NCI-H226 (cell line): ENCODE measurements around the gene TOM1.

Source experiments
- DNase-seq: peaks from one replicate; pipeline ENCODE4 v3.0.0-alpha.2; 2015

The TOM1 gene

DNA sequence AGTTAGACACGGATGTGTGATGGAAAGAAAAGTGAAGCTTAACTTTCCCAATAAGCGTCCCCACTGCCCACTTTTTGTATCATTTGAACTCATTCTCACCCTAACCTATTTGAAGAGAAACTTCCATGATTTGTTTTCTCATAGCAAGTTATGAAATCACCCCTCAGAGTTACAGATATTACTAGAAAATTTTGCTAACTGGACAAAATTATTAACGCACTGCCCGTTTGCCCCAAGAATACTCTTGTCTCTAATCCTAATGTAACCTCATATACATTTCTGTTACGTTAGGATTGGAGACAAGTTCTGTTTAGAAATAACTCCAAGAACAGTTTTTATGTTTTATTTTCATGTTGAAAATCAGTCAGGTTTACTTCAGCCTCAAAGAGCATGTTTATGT lies 25.5 kb downstream of the TOM1 start:
- no peak for DNase-seq

DNA sequence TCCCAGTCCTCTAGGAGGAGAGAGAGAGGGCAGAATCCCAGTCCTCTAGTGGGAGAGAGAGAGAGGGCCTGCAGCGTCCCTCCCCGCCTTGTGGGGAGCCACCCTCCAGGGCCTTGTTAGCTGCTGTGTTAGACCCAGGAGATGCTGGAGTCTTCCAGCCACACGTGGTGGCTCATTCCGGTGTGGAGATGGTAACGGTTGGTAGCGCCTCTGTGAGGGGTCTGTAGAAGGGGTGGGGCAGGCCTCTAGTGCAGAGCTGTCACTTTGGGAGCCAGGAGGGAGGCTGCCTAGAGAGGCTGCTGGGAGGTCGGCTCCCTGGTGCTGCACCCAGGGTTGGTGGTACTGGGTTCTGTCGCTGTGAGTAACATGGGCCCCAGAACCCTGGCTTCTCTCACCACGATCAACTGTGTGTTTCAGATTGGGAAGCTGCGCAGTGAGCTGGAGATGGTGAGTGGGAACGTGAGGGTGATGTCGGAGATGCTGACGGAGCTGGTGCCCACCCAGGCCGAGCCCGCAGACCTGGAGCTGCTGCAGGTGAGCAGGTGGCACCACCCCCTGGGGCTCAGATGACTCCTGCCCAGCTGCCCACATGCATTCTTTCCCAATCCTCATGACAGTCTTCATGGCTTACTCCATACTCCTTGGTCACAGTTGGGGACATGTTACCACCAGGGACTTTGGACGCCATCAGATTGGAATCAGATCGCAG lies 27.3 kb downstream of the TOM1 start:
- DNase-seq: no peak

DNA sequence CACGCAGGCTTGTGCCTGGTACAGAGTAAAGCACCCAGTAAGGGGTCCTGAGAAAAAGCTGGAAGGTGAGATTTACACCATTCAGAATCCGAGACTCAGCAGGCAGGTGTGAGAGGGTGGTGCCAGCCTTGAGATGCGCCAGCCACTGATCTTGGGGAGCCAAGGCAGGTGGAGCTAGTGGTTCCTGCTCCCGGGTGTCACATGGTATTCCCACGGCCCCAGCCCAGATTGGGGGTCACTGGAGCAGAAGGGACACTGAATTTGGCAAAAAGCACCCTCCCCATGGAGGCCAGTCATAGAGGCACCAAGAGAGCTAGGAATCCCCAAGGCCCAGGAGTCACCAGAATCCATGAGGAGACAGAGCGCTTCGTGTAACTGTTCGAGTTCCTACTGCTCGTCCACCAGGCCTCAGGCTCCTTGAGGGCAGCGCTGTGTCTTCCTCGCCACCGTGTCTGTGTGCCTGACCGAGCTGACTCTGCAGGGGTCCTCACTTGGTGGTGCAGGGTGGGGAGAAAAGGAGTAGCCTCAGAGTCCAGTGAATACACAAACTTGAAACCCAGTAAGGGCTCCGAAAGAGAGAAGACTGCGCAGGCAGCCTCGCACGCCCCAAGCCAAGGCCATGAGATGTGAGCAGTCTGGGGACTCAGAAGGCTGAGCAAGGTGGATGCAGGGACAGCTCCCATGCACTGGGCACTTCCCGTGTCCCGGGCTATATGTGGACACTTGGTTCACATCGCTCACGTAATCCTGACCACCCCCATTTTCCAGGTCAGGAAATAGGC lies 28.2 kb downstream of the TOM1 start:
- DNase-seq: no peak

DNA sequence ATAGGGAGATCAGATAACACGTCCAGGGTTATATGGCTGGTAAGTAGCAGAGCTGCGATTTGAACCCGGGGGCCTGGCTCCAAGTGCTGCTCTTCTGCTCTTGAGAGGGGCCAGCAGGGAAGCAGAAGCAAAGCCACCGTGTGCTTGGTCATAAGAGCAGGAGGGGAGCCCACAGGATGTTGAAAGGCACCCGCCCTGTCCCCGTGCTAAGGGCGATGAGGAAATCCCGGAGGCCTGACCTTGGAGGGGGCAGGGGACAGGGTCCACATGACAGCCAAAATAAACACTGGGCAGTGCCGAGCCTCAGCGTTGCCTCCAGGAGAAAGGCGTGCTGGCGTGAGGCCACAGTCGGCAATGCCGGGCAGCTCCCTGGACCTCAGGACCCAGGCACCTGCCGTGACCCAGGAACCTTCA lies 28.8 kb downstream of the TOM1 start:
- no peak for DNase-seq

DNA sequence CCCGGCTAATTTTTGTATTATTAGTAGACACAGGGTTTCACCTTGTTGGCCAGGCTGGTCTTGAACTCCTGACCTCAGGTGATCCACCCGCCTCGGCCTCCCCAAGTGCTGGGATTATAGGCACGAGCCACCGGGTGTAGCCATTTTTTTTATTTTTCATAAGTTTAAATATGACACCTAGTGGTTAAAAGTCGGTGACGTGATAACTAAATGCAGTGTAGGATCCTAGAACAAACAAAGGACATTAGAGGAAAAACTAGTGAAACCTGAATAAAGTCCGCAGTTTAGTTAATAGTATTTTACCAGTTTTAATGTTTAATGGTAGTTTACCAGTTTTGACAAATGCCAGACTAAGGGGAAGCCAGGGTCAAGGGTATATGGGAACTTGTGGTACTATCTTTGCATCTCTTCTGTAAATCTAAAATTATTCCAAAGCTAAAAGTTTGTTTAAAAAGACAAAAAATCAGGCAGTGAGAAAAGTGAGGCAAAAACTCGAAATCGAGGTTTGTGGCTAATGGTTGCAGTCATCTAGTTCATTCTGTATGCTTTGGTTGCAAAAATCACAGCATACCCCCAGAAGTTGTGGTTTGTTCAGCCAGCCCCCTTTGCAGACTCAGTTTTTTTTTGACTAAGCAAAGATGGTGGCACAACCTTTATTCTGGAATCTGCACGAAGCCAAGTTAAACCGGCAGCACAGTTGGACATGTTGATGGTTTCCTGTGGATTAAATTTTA lies 29.6 kb downstream of the TOM1 start:
- DNase-seq: no peak

DNA sequence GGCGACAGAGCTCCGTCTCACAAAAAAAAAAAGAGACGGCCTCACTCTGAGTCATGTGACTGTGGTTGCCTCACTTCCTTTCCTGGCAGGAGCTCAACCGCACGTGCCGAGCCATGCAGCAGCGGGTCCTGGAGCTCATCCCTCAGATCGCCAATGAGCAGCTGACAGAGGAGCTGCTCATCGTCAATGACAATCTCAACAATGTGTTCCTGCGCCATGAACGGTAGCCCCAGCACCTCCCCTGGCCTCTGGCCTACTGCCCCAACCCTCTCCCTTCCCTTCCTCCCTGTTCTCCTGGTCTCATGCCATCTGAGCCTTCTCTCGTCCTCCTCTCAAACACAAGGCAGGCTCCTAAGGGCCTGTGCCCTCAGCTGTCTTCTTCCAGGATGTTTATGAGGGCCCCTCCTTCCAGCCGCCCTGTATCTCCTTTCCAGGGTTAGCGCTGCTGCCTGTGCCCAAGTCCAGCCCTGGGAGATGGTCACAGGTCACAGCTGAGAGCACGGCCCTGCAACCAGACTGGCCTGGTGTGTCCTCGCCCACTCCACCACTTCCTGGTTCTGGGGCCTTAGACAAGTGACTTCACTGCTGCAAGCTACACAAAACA lies 30.7 kb downstream of the TOM1 start:
- no peak for DNase-seq

DNA sequence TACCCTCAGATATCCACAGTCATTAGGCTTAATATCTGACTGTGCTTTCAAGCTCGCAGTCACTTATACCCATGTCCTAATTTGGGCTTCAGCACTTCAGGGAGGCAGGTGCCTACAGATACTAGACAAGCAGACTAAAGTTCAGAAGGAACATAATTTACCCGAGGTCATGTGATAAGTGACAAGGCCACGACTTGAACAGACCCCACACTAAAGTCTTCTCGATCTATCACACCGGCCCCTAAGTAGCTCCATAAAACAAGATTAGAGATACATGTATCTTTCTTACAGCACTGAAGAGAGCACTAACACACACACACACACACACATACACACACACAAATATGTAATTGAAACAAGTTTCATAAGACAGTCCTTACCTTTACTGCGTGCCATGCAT lies 32.6 kb downstream of the TOM1 start:
- no peak for DNase-seq

DNA sequence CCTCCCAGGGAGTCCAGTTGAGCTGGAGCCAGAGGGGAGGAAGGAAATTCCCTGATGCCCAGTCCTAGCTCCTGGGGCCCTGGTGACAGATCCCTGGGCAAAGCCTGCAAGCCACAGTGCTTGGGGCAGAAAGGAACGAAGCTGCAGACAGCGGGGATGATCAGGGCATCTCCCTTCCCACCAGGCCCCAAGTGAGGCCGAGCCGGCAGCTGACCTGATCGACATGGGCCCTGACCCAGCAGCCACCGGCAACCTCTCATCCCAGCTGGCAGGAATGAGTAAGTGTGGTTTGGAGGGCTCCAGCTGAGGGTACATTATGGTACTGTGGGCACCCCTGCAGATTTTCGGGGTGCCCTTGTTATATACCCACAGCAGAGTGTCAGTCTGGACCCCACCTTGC lies 33.5 kb downstream of the TOM1 start:
- no peak for DNase-seq

DNA sequence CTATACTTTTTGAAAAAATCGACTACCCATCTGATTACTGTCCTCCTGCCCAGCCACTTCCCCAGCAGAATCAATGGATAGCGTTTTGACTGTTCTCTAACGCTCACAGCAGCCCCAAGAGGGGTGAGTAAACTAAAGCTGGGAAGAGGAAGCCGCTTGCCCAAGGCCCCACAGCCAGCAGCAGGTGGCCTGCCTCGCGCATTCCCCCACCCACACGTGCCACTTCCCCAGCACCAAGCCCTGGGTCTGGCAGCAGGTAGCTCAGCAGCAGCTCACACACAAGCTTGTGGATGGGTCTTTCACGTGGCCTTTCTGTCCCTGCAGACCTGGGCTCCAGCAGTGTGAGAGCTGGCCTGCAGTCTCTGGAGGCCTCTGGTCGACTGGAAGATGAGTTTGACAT lies 34.3 kb downstream of the TOM1 start:
- DNase-seq: no peak

DNA sequence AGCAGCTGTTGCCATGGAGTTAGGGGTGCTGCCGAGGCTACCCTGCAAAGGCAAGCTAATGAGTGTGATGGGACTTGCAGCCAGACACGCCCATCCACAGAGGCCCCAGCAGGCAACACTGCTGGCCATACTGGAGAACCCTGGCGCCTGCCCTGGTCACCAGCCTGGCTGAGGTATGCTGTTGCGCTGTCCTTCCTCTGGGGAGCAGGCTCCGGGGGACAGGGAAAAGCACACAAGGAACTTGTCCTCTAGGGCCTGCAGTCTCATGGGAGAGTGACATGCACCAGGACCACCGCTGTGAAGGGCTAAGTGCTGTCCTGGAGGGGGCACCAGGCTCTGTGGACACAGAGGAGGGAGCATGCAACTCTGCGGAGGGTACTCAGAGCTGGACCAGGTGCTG lies 35.8 kb downstream of the TOM1 start:
- no peak for DNase-seq

DNA sequence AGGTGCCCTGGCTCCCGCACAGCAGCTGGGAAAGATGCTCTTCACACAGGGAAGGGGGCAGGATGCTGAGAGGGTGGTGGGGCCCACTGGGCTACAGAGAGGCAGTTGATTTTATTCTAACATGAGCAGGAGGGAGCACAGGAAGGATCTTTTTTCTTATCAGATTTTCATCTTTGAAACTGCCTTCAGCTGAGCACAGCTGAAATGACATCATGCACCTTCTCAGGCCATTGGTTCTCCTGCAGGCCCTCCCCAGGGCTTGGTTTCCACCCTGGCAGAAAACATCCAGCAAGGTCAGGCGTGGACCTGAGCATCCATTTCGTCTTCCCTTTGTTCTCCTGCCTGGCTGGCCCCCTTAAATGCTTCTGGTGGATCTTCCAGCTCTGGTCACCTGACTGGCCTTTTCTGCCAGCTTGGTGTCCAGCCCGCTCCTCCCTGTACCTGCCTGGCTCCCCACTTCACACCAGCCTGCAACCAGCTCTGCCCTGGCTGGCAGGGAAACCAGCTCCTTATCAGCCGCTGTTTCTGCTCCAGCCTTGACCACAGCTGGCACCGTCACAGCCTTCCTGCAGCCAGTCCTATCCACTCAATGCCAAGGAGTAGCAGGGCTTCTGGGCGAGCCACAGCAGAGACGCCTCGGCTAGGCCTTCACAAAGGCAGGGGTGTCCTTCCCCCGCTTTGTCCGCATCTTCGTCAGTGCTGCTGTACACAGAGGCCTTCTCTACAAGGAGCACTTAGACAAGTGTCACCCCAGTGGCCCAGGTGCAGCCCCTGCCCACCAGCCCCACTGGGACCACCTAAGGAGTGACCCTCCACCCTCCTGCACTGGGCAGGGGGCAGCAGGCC lies 36.5 kb downstream of the TOM1 start:
- no peak for DNase-seq

DNA sequence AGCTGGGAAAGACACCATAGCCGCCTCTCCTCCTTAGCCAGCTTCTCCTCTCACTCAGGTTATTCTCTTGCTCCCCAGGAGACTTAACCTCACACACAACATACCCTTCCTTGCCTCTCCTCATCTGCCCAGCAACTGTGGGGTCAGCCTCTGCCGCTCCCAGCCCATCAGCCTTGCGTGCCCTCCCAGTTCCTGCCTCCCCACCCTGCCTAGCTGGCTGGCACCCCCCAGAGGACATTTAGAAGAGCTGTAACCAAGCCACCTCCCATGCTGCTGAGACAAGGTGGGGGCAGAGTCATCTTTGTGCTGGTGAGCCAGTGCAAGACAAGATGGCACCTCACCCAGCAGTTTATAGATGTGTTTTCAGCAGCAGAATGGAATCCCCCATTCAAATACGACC lies 38.2 kb downstream of the TOM1 start:
- DNase-seq: no peak

DNA sequence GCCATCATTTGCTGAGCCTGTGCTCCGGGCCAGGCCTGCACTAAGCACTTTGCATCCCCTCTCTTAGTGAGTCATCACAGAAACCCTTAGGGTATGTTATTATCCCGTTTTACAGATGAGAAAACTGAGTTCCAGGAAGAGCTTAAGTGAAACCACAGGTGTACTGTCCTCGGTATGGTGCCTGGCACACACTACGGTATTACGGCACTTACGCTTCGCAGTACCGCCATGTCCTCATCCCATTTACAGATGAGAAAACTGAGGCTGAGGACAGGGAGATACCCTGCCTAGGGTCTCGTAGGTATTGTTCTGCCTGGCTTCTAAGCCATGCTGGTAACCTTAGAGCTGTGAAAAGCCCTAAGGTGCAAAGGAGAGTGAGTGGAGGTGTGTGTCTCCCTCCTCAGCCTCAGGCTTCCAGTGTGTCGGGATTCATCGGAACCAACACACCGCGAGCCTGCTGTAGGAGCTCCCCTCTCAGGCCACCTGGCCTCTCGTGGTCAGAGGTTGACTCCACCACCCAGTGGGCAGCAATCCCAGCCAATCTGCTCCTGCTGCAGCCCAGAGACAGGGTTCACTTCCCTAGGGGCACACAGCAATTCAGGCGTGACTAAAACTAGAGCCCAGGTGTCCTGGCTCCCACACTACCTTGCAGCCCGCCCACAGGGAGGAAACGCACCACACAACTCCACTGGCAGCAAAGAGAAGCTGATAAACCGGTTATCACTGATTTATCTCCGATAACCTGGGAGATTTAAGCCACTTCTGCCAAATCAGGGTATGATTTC lies 41.6 kb downstream of the TOM1 start:
- no peak for DNase-seq

DNA sequence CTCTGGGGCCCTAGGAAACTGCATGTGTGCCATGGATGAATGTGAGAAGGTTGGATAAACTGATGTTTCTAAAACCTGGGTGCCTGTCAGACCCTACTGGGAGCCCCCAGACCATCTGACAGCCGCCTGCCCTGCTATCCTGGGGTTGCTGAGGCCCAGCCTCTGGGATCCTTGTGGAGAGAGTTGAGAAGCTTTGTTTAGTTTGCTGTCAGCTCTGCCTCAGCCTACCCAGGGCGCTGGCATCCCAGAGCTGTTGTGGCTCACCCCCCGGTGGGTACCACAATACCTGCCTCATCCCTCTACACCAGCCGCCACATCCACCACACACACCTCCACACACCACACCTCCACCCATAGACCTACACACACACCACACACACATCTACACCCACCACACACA lies 42.7 kb downstream of the TOM1 start:
- no peak for DNase-seq

DNA sequence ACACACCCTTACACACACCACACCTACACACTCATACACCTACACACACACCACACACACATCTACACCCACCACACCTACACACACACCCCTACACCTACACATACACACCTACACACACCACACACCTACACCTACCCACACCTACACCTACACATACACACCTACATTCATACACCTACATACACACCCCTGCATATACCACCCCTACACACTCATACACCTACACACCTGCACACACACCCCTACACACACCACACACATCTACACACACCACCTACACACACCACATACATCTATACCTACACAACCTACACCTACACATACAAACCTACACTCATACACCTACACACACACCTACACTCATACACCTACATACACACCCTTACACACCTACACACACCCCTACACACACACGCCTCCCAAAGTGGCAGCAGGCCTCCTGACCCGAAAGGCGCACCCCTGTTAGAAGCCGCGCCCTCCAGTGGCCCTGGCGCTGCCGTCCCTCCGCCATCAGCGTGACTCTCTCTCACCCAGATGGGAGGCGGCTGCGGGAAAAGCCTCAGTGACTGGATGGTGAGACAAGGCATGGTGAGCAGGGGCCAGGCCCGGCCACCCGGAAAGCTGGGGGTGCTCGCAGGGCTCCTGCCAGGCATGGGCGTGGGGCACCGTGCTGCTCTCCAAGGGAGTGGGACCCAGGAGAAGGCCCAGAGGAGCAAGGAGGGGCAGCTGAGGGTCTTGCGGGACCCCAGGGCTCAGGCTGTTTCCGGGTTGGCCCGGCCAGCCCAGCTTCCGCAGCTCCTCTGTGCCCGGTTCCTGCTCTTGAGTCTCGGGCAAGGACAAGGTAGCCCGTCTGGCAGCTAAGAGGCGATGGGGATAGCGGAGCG lies 44.2 kb downstream of the TOM1 start:
- no peak for DNase-seq

DNA sequence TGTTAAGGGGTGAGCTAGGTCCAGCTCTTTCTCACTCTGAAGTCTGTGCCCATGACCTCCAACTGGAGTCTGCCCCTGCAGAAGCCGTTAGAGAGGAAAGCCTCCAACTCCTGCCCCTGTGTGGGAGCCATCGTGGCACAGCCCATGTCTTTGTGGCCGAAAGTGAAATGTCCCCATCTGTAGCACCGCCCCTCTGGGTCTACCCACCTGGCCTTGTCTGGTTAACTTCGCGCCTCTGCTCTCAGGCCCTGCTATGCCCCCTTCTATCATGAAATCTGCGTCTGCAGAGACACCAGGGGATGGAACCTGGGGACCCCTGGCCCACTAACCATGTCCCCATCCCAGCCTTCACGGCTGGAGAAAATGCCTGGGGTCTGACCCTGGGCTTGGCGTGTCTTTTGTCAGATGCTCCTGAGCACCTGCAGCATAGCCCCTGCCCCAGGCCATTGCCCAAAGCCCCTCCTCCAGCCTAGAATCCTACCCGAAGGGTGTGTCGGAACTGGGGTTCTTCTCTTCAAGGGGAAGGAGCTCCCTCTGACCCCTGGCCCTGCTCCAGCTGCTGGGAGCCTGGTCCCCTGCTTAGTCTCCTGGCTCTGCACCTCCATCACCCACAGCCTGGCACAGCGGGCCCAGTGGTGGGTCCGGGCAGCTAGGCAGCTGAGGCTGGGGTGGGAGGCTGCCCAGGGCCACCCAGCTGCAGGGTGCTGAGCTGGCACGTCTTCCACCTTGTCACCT lies 45.4 kb downstream of the TOM1 start:
- DNase-seq: no peak

DNA sequence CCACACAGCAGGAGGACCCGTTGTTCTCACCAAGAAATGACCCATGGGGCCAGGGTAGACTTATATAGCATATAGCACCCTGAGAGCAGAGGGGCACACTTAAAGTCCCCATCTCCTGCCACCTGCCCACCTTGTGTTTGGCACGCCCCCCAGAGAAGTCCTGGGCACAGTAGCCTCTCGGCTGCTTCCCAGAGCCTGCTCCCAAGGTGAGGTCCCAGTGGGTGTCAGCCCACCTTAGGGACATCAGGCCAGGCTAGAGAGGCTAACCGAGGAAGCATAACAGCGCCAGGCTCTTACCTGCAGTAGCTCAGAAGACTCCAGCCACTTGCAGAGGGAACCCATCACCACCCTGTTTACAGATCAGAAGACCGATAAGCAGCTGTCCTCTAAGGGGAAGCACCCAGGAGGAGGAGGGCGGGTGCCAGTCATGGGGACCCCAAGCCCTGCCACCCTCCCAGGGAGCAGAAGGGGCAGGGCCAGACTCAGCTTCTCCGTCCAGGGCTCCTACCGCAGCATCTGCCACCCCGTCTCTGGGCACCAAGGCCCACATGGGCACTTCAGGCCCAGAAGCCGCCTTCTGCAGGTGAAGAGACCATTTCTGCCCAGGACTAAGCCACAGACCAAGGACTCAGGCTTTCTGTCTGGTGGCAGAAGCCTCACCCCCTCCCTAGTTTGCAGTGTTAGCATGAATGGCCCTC lies 46.3 kb downstream of the TOM1 start:
- no peak for DNase-seq

DNA sequence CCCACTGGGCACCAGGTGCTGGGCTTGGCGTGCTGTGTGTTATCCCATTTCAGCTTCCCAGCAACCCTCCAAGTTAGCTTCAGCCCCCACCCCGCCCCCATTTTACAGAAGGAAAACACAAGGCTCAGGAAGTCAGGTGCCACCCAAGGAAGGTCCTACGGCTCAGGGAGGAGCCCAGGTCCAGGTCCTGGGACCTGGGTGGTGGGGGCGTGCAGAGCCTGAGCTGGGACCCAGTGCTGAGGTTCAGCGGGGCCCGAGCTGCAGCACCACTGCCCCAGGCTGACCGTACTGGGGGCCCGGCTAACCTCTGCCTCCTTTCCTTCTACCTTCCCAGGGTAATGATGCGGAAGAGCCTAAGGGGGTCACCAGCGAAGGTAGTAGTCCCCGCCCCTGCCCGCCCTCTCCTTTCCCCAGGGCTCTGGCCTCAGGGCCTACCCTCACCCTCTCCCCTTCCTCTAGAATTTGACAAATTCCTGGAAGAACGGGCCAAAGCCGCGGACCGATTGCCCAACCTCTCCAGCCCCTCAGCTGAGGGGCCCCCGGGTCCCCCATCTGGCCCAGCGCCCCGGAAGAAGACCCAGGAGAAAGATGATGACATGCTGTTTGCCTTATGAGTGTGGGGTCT lies 47.0 kb downstream of the TOM1 start:
- DNase-seq: no peak

DNA sequence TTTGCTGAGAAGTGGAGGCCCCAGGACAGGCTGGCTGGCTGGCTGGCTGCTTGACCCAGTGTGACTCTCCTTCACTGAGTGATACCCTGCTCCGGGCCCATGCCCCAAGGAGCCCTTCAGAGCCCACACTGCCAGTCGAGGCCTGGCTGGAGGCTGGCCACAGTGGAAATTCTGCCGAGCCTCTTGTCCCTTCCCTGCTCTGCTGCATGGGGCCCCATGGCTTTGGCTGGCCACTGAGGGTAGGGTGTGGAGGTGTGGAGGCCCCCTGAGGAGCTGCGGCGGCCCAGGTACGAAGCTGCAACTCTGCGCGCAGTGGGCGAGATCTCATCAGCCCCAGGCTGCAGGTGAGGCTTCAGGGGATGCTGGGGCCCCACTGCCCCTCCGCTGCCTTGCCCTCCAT lies 47.8 kb downstream of the TOM1 start:
- no peak for DNase-seq
